HG02943 (cell line): ENCODE results near the gene MAML2.

Source experiments
- ATAC-seq: cut with Tn5 transposase; IDR thresholded peaks from one replicate; pipeline ENCODE4 v1.9.1; 2021; ENCODE audit warnings: mild to moderate bottlenecking, low read depth, moderate library complexity; ENCODE audit not compliant: unreplicated experiment

MAML2 gene

DNA sequence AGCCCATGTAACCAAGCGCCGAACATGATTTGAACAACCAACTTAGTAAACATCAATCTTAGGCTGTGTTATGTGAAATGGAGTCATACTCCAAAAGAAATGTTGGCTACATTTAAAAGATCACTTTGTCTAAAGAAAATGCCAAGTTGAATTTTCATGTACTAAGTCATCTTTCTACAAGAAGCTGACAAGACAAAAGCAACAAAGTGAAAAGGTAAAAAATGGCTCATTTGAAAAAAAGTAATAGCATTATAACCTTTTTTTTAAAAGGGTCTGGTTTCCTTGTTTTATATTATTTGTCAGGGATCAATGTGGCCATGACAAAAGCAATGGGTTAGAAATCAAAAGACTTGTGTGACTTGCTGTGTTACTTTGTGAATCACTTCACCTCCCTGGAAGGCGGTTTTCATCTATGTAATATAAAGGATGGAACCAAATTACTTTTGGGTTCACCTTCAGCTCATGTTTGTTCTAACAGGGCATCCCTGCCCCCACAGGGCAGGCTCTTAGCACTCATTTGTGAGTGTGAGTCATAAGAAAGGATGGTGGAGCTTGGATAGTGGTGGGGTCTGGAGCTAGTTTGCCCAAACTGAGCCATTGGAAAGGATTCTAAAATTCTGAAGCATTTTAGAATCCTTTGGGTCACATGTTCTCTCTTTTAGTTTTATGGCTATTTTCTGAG, 287.1 kb downstream of the MAML2 start:
- ATAC-seq: no peak

DNA sequence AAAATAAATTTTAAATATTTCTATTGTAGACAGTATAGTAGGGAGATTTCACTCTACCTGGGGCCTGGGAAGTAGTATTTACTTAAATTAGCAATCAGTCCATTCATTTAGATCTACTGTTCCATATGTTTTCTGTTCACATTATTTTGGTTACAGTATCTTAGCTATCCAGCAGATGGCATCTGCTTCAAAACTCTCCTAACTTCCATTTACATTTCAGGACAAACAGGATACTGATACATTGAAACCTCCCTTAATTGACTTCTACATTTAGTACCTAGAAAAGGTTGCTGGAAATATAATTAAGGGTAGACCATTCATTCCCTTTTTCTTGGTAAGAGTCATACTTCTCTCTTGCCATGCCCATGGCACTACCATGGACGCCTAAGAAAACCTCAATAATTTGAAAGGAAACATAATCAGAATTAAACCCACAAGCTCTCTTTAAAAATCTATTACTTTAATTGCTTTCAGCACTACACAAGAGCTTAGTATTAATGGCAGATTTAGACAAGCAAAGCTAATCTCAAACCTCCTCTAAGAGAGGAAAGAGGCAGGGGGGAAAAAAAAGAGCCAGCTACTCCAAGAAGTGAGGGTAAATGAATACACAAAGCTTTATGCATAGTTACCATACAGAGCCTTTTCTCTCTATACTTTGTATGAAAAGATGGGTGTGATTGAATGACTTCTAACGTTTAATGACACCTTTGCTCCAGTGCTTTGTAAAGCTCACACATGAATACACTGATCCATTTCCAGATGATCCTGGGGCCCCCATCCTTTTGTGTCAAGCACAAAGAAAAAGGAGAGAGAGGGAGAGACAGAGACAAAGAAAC, 287.9 kb downstream of the MAML2 start:
- ATAC-seq: no peak

DNA sequence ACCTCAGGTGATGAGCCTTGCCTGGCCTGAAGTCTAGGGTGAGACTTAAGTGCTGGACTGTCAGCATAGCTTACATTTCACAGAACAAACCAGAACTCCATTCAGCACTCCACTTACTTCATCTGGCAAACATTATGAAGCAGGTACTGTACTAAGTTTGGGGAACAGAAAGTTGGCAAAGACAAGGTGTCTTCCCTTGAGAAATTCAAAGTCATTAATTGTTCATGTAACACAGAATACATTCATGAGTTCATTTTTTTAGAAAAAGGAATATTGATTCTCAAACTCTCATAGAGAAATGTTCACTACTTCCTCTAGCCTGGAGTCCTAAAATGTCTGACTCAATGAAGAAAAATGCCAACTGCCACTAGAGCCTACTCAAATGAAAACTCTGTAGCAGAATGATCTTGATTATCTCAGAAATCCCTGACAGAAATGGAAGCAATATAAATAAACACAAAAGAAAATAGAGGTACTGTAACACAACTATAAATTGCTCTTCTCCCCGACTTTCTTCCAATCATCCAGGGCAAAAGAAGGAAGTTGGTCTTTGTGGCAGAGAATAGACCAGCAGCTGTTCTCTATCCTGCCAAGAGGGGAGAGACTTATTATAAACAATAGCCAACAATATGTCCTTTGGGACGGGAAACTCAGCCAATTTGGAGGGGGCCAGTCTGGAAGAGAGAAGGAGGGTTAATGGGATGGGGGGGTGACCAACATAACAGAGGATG, 289.9 kb downstream of the MAML2 start:
- ATAC-seq: no peak

DNA sequence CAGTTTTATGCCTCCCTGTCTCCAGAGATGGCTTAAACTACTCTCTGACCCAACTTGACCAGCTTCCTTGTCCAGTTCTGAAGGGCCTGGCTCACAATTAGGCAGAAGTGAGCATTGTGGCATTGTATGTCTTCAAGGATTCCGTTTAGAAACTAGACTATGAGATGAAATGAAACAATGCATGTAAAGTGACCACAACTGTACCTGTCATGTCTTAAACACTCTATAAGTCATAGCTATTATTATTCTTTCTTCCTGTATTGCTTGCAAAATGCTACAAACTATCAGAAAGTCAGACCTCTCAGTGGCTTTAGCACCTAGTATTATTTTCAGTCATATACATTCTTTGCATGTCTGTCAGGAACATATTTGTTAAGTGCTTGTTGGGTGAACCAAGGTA, 291.2 kb downstream of the MAML2 start:
- peak; percentile 90 for ATAC-seq

DNA sequence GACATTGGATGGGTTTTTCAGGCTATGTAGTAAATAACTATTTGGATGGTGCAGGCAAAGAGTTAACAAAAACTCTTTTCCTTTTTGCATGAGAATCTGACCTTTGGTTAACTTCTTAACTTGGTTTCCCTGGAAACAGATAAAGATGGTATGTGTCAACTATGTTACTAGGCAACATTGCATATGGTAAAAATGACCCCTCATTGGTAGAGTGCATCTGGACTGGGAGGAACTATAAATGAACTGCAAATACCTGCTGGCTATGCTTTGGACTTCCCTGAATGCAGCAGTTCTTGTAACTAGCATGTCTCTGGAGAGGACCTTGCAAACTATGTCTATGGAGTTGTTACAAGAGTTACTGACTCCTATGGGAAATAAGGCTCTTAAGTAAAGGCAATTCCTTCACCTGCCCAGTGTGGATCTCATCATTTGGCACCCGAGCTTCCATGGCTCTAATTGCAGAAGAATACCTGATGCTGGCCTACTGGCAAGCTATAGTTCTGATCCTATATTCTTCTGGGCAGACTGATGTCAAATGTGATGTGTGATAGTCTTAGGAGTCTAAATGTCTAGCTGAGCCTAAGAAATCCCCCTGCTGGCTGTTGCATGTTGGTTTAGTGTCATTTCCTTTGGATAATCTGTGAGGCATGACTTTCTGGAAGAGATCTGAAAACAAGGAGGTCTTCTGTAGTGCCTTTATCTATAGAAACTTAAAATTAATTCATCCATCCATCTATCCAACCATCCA, 292.4 kb downstream of the MAML2 start:
- no peak for ATAC-seq

DNA sequence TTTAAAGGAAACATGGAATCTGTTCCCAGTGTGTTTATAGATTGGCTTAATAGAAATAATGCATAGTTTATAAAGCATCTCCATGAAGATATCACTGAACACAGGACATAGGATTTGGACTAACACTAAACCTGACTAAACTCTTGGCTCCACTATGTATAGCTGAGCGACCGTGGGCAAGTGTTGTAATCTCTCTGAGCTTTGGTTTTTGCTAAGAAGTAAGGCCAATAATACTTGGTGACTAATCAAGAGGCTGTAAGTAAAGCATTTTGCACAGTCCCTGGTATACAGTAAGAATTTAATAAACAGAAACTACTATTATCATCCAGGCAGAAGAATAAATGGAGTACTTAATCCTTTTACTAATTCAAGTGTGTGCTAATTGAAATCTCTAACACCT, 293.6 kb downstream of the MAML2 start:
- ATAC-seq: no peak

DNA sequence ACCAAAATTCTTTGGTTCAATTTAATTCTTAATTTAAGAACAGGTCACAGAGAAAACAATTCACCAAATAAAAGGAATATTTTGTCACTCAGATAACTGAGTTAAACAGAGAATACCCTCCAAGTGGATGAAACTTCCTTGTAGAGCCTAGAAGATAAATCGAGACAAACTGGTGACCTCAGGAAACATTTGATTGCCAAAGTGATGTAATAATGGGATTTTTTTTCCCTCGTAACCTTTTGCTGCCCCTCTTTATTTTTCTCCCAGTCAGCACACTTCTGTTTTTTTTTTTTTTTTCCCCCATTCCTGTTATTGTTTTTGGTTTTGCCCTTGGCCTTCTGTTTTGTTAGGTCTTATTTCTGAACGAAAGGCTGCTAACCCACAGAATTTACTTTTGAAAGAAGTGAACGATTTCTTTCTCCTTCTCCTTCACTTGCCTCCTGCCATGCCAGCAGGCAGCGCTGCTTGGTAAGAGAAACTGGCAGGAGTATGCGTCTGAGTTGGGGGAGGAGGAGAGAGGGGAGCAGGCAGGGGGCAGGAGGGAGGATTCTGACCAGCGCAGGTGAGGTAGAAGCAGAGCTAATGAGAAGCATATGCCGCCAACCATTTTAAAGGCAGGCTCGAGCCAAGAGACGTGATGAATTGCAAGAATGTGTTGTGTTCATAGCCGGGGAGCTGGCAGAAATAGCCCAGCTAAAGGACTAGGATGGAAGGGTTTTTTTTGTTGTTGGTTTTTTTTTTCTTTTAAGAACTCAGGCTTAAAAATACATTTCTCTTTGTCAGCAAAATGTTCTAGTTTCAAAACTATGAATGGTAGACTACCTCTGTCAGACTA, 297.2 kb downstream of the MAML2 start:
- ATAC-seq: no peak

DNA sequence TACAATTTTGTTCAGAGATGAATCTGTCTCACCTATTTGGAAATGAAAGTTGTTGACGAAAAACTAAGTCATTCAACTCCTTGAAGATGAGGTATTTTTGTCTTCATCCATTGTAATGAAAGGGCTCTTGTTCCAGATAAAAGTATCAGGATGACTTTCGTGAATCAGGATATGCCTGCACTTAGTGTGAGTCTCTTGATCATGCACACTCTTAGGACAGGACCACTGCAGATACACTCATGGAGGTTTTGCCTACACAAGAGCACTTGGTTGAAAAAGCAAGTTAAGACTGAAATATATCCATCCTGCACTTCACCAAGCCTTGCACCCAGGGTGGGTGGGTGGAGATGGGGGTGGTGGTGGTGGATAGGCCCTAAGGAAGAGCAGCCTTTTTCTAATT, 298.2 kb downstream of the MAML2 start:
- ATAC-seq: no peak

DNA sequence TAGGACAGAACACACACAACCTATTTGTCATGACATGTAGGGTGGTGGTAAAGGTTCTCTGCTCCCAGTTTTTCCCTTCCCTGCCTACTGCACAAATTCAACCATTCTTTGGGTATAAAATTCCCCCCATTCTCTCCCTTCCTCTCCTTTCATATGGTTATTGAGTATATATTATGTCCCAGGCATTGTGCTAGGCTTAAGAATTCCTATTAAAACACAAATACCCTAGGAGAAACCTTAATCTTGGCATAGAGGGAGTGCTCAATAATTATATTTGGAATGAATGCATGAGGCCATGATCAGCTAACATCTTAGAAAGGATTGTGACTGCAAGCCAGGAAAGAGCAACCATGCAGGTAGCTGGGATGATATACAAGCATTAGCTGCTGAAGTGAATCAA, 298.7 kb downstream of the MAML2 start:
- no peak for ATAC-seq

DNA sequence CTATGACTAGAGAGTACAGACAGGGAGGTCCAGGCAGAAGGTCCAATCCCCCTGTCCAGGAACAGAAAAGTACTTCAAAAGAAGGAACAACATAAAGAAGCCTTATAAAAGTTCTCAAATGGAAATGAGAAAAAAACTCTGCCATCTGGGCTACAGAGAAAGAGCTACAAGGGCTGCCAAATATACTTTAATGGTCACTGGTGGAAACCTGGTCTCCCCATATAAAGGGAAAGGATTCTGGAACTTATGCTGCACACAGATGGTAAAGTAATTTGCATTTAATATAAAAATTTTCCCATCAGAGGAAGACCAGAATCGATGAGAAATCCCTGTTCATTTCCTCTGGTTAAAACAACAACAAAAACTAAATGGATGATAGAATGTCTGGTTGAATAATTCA, 299.7 kb downstream of the MAML2 start:
- no peak for ATAC-seq

DNA sequence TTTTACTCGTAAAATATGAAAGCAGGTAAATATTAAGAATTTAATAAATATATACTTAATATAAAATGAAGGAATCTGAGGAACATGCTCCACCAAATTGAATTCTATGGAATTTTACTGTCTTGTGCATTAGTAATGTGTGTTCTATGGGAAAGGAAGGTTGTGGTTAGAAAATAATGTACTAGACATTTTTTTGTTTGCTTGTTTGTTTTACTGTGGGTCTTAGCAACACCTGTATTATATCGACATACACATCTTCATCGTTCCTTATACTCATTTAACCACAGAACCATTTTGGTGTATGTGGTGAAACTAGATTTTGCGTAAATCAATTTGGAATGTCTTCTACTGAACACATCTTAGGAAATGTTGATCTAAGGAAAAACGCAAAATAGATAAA, 304.9 kb downstream of the MAML2 start:
- ATAC-seq: no peak

DNA sequence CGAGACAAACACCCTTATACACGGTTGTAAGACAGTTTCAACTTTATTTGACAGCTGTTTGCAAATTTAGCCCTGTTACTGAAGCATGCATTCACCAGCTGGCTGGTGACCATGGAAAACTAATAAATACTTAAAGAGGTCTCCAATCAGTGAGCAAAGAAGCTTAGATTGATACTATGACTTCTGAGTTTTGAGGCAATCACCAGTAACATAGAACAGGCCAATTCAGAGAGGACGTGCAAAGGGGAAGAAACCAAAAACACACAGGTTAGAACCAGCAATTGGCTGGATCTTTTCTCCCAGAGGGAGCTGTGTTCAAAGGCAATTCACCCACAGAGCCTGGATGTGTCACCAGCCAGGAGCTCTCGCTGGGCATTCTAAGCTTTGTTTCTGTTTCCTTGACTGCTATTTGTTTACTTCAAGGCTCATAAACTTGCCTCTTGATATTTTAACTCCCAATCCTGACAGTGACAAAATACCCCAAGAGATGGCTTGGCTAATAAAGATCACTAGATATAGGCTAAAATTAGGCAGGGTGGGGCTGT, 305.5 kb downstream of the MAML2 start:
- ATAC-seq: no peak

DNA sequence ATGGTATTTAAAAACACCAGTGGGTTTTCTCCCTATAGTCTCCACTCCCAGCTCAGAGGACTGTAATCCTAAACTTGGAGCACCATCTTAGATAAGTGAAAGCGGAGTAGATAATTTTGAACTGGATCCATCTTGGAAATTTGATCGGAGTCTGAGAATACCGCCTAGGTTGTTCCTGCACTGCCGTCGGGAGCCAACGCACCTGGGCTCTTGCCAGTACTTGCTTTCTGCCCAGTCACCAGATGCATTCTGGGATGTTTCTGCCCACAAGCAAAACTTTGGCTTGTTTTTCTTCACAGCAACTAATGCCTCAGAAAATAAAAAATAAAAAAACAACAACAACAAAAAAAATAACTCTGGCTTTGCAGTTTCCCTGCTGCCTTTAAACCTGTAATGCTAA, 306.1 kb downstream of the MAML2 start:
- ATAC-seq: no peak

DNA sequence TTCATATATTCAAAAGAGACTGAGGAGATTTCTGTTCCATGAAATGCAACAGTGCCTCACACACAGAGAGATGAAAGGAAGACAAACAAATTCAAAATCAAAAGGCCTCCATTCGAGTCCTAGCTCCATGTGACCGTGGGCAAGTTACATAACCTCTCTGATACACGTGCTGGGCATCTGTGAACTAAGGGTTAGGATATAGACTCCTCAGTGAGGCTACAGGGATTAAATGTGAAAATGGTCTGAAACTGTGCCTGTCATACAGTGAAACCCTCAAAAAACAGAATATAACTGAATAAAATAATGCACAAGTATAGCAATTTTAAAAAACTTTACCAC, 307.3 kb downstream of the MAML2 start:
- ATAC-seq: no peak

DNA sequence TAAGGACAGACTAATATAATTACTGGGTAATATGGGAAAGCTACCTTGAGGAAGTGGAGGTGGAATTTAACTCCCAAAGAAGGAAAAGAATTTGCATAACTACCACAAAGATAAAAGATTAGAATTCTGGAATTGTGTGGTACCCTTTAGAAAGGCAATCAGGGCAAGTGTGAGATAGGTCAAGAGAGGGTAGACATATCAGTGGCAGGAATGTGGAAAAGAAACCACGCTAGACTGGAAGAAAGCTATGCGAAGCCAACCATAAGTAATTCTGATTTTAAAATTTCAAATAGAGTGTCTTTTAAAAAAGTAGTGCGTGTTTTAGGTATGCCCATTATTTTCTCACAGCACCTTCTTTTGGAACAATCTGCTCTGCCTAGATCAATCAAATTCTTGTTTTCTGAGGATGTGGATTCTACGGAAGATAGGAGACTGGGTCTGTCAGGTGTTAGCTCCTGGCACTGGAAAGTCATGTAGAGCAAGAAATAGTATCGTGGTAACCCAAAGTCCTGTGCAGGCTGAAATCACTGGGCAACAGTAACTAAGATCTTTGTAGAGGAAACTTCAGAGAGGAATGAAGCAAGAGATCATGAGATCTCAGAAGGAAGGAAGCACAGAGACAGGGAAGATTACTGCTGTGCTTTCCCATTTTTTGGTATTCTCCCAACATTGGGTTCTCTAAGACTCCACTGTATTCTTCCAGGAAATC, 307.8 kb downstream of the MAML2 start:
- ATAC-seq: no peak

DNA sequence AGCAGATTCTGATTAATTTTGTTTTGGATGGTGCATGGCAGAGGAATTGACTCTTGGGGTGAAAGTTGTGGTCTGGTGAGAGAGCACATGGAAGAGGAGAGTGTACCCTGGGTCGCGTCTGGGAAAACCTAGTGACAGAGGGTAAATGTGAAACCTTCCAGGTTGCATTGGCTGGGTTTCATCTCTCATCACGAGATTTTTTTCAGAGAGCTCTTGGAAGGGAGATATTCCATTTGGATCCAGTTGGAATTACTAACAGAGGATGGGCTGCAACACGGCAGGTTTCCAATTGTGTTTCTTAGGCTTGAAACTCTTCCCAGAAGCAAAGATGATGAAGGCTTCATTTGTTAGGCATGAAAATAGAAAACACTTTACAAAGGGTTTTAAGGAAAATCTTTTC, 309.4 kb downstream of the MAML2 start:
- ATAC-seq: no peak

DNA sequence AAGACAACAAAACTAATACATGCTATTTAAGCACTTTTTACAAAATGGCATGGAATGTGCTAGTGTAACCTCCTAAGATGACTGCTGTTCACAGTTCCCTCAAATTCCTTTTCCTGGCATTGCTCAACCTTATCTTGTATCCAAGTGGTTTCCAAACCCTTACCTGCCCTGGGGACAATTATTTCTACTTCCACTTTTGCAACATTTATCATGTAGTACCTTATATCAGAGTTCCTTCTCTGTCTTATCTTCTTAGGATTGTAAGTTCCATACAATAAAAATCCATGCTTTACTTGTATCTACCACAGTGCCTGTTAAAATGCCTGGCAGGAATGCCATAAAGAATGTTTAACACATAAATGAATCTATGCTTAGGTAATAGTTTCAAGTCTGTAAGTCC, 309.9 kb downstream of the MAML2 start:
- no peak for ATAC-seq

DNA sequence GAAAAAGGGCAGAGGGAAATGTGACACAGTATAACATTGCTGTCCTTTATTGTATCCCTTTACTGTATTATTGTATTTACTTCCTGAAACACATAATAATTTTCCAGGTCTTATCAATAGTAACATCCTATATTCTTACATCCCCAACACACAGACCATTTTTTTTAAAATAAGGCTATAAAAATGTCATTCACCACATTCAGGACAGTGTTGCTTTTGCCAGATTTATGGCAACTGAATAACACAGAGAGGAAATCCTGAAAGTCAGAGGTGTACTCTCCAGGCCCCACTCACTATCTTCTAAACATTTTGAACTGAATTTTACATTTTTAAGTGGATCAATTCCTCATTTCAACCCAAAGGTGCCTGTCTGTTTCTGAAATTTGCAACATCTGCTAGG, 314.2 kb downstream of the MAML2 start:
- no peak for ATAC-seq

DNA sequence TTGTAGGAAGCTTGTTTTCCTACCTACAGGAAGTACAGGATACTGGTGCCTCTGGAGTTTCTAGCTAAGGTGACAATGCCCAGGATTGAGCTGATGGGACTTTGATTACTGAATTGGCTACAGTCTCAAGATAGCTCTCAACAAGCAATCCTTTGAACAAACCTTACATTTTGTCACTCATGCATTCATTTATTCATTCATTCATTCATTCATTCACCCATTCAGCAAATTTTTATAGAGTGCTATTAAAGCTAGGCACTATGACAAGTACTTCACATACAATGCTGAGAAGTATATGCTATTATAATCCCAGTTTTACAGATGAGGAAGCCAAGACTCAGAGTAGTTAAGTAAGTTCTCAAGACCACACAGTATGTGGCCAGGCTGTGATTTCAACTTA, 316.0 kb downstream of the MAML2 start:
- no peak for ATAC-seq
